Panc1 (cell line): ENCODE results near the gene HES4. TPM values are rescaled to one million over a fixed set of nuclear protein-coding genes. Genes with fewer than 3 reads are reported as not detected.

ENCODE experiments used
- ATAC-seq: fragments of 200-7000 bp; cut with Tn5 transposase; 2 replicates; pipeline ENCODE4 v1.9.1; 2020; ENCODE audit warnings: mild to moderate bottlenecking, moderate library complexity
- BruUV-seq: library from RNA; stranded (reverse); fragments of 400-500 nt; replicated peaks from 2 replicates; lab custom pipeline; 2021; lab: Mats Ljungman, UMichigan
- CTCF ChIA-PET: fragments of 300-600 bp; sonication (Branson Sonifier 250); formaldehyde crosslinking; loops from one replicate; lab custom pipeline; 2022; ENCODE audit warnings: antibody characterized with exemption; lab: Charles Lee
- POLR2A ChIA-PET: fragments of 300-600 bp; sonication (Branson Sonifier 250); formaldehyde crosslinking; loops from one replicate; lab custom pipeline; 2022; ENCODE audit warnings: antibody characterized with exemption; lab: Charles Lee
- DNase-seq: peaks from one replicate; pipeline ENCODE4 v3.0.0-alpha.2; 2010; ENCODE audit warnings: low read depth, low spot score
- H3K27ac ChIP-seq: 2 replicates; pipeline ENCODE4 v1.5.1; 2011; ENCODE audit warnings: mild to moderate bottlenecking, low read length, inconsistent platforms
- H3K27me3 ChIP-seq: fragments of 200-500 bp; sonication (Bioruptor generic); 2 replicates; pipeline ENCODE4 v1.6.0; 2014; ENCODE audit warnings: low read length, inconsistent platforms; ENCODE audit not compliant: control insufficient read depth, insufficient read depth
- H3K36me3 ChIP-seq: fragments of 200-500 bp; sonication (Bioruptor generic); 2 replicates; pipeline ENCODE4 v1.5.1; 2014; ENCODE audit warnings: inconsistent platforms, mild to moderate bottlenecking, low read length, moderate library complexity; ENCODE audit not compliant: control insufficient read depth, insufficient read depth
- H3K4me1 ChIP-seq: 2 replicates; pipeline ENCODE4 v1.5.1; 2011; ENCODE audit warnings: inconsistent platforms, mild to moderate bottlenecking, low read length, moderate library complexity; ENCODE audit not compliant: control insufficient read depth, insufficient read depth
- H3K4me3 ChIP-seq, 2 experiments: 2 replicates each; pipeline ENCODE4 v1.5.1; 2011 to 2012; ENCODE audit warnings: low read depth in 2 of 2, low read length in 2 of 2, mild to moderate bottlenecking in 2 of 2, inconsistent platforms in 1 of 2, moderate library complexity in 1 of 2
- H3K9me3 ChIP-seq: fragments of 200-500 bp; sonication (Bioruptor generic); 2 replicates; pipeline ENCODE4 v1.5.1; 2014; ENCODE audit warnings: low read depth, mild to moderate bottlenecking, inconsistent platforms, low read length, moderate library complexity; ENCODE audit not compliant: control insufficient read depth, insufficient read depth
- POLR2AphosphoS5 ChIP-seq: IDR thresholded peaks from 2 replicates; pipeline ENCODE4 v1.6.1; 2012; ENCODE audit warnings: mild to moderate bottlenecking, low read depth, low read length, moderate library complexity
- REST ChIP-seq, 2 experiments: IDR thresholded peaks; 2 replicates each; pipeline ENCODE4 v1.6.1; 2011 to 2012; ENCODE audit warnings: low read depth in 2 of 2, control low read depth in 1 of 2, low read length in 1 of 2, mild to moderate bottlenecking in 1 of 2, moderate library complexity in 1 of 2; ENCODE audit not compliant: insufficient read depth in 1 of 2
- SIN3A ChIP-seq: IDR thresholded peaks from 2 replicates; pipeline ENCODE4 v1.6.1; 2012; ENCODE audit warnings: low read depth, mild to moderate bottlenecking, low read length, moderate library complexity, borderline replicate concordance; ENCODE audit not compliant: insufficient read depth
- TCF7L2 ChIP-seq: IDR thresholded peaks from 2 replicates; pipeline ENCODE4 v1.6.1; 2011; ENCODE audit warnings: mild to moderate bottlenecking, low read depth, low read length, inconsistent platforms
- in situ Hi-C: cut with HindIII; loops from 2 replicates; pipeline ENCODE4 v1.10.0; 2016; ENCODE audit warnings: low sequenced_read_pairs, low pct_unique_long_range_greater_than_20kb
- intact Hi-C: fragments of 100-400 bp; cut with micrococcal nuclease; formaldehyde crosslinking; loops from one replicate; pipeline ENCODE4 v1.10.0; 2022; ENCODE audit not compliant: unreplicated experiment
- total RNA-seq: library from RNA; stranded (reverse); gene quantifications from one replicate; pipeline ENCODE4 v1.2.1, GENCODE V29; 2021; ENCODE audit not compliant: unreplicated experiment
- TF ChIP-seq, protein P1 (sequence below): fragments of 450-650 bp; IDR thresholded peaks from 2 replicates; pipeline ENCODE4 v1.5.1; 2017; ENCODE audit warnings: mild to moderate bottlenecking

The HES4 gene
- total RNA-seq, 1 experiment from 2014 or later = 74.2 TPM

GRCh38 chr1:952603-953002 lies 47.3 kb downstream of the HES4 start:
- DNase-seq (no peak), ATAC-seq (no peak)
- H3K4me1 ChIP-seq = peaks cover 4% of the 10 kb centered on the region
- CTCF ChIA-PET = no interaction called here
- POLR2A ChIA-PET = no interaction called here
- H3K27me3 ChIP-seq = no peaks in the 10 kb centered on the region
- no TSS peak for BruUV-seq
- in situ Hi-C loops = no loop called here
- H3K36me3 ChIP-seq = peaks cover 11% of the 10 kb centered on the region
- TF ChIP-seq, protein P1, sequence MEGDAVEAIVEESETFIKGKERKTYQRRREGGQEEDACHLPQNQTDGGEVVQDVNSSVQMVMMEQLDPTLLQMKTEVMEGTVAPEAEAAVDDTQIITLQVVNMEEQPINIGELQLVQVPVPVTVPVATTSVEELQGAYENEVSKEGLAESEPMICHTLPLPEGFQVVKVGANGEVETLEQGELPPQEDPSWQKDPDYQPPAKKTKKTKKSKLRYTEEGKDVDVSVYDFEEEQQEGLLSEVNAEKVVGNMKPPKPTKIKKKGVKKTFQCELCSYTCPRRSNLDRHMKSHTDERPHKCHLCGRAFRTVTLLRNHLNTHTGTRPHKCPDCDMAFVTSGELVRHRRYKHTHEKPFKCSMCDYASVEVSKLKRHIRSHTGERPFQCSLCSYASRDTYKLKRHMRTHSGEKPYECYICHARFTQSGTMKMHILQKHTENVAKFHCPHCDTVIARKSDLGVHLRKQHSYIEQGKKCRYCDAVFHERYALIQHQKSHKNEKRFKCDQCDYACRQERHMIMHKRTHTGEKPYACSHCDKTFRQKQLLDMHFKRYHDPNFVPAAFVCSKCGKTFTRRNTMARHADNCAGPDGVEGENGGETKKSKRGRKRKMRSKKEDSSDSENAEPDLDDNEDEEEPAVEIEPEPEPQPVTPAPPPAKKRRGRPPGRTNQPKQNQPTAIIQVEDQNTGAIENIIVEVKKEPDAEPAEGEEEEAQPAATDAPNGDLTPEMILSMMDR = no peak
- no peak for TF ChIP-seq REST (IDR thresholded peaks at IDR 0.05; ENCODE audit: insufficient read depth in 1 of 2, low read depth in 2 of 2, low read length in 1 of 2)
- TF ChIP-seq TCF7L2 = no peak
- TF ChIP-seq POLR2AphosphoS5 = no peak
- no peak for TF ChIP-seq SIN3A
- intact Hi-C loops = no loop called here
- no peak overlapping the region for H3K27ac ChIP-seq
- H3K4me3 ChIP-seq = no peak overlapping the region
- H3K9me3 ChIP-seq = no peaks in the 10 kb centered on the region

- Histone ChIP-seq H3K27ac (no peak overlapping the region), H3K4me3 (no peak overlapping the region), H3K4me1 (no peaks in the 10 kb centered on the region; the same call in 1 of the 2 replicates), H3K27me3 (no peaks in the 10 kb centered on the region), H3K9me3 (no peaks in the 10 kb centered on the region), H3K36me3 (peaks cover 11% of the 10 kb centered on the region)
- no peak for ATAC-seq
- intact Hi-C loops = no loop called here
- no peak for TF ChIP-seq SIN3A
- TF ChIP-seq, protein P1 = no peak
- no peak for TF ChIP-seq TCF7L2
- no peak for TF ChIP-seq REST (IDR thresholded peaks at IDR 0.05; ENCODE audit: insufficient read depth in 1 of 2, low read depth in 2 of 2, low read length in 1 of 2)
- no peak for TF ChIP-seq POLR2AphosphoS5
- ChIA-PET POLR2A (no interaction called here), CTCF (no interaction called here)
- no TSS peak for BruUV-seq
- no peak for DNase-seq
- in situ Hi-C loops = no loop called here
Observed at GRCh38 chr1:952201-952600, 47.7 kb downstream of the HES4 start.
